ENCODE measurements around the gene PDE6C. TPM values are rescaled to one million over a fixed set of nuclear protein-coding genes. Genes with fewer than 3 reads are reported as not detected.
"Not testable (repeated sequence)": the region's sequence is repeated elsewhere in the genome, so short reads cannot be mapped to it uniquely, and the experiment has no call there.

Gene PDE6C
- total RNA-seq, 2 experiments from 2014 or later = not detected

- ChIA-PET CTCF (no interaction called here), POLR2A (no interaction called here)
Observed at GRCh38 chr10:93695740-93696139, 83.4 kb downstream of the PDE6C start.

DNA sequence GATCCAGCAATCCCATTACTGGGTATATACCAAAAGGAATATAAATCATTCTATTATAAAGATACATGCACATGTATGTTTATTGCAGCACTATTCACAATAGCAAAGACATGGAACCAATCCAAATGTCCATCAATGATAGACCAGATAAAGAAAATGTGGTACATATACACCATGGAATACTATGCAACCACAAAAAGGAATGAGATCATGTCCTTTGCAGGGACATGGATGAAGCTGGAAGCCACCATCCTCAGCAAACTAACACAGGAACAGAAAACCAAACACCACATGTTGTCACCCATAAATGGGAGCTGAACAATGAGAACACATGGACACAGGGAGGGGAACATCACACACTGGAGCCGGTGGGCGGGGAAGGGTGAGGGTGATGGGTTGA is 84.2 kb downstream of the PDE6C start:
- POLR2A ChIA-PET, CTCF ChIA-PET: not testable (repeated sequence)

DNA sequence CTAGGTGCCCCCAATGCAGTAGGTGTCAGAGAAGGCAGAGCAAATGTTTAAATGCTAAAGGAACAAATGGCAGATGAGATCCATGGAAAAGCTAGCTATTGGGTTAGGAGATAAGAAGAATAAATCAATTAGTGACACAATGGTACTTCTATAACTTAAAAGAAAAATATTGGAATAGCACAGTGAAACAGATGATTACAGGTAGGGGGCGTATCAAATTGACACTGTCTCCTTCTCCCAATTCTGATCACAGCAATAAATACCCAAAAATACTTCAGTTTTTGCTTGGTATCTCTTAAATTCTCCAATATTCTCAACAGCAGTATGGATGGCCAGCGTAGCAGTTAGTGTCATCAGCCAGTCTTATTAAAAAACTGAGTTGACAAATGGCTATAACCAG is 84.9 kb downstream of the PDE6C start:
- POLR2A ChIA-PET = no interaction called here
- CTCF ChIA-PET = no interaction called here

DNA sequence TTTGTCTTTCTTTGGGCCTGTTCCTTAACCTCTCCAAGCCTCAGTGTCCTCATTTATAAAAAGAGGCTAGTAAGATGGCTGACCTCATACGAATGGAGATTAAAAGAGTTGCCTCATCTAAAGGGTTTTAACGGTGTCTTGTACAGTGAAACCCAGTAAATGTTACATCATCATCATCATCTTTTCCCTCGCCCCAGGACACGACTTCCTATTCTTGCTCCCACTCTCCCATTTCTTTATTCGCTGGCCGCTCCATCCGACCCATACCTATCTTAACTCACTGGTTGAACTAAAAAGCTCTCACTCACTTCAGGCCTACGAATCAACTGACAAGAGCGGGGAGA is 89.5 kb downstream of the PDE6C start:
- ChIA-PET POLR2A (no interaction called here), CTCF (no interaction called here)

DNA sequence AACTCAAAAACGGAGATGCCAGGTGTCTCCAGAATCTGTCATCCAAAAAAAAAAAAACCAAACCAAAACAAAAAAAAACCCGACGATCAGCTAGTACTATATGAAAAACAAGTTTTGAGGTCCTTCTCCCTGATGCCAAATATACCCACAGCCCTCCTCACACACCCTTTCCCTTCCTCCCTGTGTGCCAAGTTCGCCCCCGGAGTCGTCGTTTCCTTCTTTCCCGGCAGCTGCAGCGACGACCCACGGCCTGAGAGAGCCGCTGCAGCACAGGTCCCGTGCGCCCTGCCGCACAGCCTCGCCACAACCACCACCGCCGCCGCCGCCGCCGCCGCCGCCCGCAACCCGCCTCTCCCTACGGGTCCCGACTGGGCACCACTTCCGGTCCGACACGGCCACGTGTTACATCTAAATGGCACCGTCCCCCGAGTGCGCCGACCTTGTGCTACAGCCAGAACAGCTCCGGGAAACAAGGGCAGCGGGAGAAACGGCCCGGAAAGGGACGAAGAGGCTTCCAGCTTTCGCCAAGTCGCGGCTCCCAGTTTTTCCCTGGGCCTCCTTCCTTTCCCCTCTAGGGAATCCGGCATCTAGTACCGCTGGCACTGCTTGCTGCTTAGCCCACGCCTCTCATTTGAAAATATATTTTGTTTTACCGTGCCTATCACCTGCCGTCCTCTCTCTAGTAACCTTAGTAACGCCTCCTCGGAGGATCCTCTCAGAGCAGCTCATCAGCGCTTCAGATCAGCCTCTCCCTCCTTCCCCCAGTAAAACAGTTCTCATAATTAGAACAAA is 90.1 kb downstream of the PDE6C start, which contains the start of gene FRA10AC1:
FRA10AC1 (minus strand) TSS at position 383 of the 792 bp plus-strand sequence. CDS start 2,486 bp downstream, outside the sequence.
- CTCF ChIA-PET = no interaction called here

DNA sequence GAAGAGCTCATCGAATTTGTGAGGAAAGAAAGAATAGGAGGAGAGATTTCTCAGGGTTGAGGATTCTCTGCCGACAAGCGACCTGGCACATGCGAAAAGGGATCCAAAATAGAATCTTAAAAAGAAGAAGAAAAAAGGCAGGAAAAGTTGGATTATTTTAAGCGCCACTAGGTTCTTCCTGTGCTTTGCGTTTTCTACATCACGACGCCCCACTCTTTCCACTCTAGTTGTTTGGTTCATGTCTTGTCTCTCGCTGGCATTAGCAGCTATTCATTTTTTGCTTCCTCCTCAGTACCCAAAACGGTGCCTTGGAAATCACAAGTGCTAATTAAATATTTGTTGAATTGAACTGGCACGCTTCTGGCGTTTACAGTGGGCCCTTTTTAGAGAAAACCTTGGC is 90.7 kb downstream of the PDE6C start:
- POLR2A ChIA-PET = no interaction called here
- CTCF ChIA-PET = no interaction called here

More for the DNA sequence above, 90.1 kb downstream of the PDE6C start, which contains the start of gene FRA10AC1:
- POLR2A ChIA-PET = no interaction called here

DNA sequence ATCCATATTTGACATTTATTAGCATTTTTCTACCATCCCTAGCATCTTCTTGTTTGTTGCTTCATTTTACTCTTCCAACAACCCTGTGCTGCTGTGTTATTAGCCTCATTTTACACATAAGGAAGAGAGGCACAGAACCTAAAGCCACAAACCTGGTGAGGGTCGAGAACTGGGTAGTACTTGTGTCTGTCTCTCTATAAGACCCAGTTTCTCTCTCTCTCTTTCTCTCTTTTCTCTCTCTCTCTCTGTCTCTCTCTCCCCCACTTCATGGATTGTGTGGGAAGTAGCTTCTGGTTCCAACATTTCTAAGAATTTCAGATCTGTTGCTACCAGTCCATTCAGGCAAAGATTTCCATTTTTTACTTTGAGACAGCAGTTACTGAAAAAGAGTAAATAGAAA is 91.5 kb downstream of the PDE6C start:
- ChIA-PET CTCF (no interaction called here), POLR2A (no interaction called here)

- CTCF ChIA-PET = no interaction called here
- POLR2A ChIA-PET = no interaction called here
Observed at GRCh38 chr10:93704451-93704850, 92.1 kb downstream of the PDE6C start.

GRCh38 chr10:93707623-93708022 is 95.3 kb downstream of the PDE6C start:
- POLR2A ChIA-PET = no interaction called here
- CTCF ChIA-PET = no interaction called here

DNA sequence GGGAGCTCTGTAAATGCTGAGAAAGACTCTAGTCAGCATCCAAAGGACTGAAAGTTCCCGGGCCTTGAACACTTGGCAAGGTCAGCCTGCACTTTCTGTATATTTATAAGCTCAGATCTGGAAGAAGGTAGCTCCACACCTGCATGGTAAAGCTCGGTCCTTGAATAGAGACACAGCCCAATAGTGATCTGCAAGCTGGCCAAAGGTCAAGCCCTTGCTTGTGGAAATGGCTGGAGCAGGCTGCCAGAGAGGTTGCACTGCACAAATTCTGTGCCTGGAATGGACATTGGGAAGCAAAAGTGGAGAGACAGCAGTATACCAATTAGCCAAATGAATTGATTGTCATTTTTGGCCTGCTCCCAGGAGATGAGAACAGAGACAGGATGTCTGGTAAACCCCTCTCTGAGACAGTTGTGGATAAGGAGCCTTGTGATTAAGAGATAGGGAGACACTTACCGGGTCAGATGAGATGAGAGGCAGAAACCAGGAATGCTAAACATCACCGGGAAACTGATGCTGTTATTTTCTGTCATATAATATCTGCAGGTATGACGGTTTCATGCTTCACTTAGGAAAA is 98.1 kb downstream of the PDE6C start:
- ChIA-PET CTCF (no interaction called here), POLR2A (no interaction called here)

DNA sequence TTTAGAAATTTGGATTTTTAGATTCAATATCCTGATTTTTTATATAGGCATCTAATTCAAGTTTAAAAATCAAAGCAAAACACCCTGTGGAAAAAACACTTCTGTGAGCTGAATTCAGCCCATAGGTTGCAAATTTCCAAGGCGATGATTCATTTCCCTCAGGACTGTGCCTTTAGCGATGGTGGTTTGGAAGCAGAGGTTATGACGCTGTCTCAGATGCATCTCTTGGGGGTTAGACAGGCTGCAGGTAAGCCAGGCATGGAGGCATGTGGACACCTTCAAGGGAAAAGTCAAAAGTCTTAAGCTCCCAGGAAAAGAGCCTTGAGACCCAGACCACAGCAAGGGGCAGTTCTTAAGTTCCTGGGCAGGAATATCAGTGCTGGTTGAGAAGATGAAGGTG is 99.6 kb downstream of the PDE6C start:
- CTCF ChIA-PET = no interaction called here
- POLR2A ChIA-PET = no interaction called here

DNA sequence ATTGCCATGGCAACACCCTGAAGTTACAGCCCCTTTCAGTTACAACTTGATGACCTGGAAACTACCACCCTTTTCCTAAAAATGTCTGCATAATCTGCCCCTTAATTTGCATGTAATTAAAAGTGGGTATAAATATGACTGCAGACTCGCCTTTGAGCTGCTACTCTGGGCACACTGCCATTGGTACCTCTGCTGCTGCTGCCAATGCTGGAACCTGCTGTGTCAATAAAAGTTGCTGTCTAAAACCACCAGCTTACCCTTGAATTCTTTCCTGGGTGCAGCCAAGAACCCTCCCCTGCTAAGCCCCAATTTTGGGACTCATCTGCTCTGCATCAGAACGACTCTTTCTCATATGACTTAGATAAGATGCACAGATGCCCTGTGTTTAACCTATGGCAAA is 100.3 kb downstream of the PDE6C start:
- POLR2A ChIA-PET = no interaction called here
- CTCF ChIA-PET = no interaction called here

DNA sequence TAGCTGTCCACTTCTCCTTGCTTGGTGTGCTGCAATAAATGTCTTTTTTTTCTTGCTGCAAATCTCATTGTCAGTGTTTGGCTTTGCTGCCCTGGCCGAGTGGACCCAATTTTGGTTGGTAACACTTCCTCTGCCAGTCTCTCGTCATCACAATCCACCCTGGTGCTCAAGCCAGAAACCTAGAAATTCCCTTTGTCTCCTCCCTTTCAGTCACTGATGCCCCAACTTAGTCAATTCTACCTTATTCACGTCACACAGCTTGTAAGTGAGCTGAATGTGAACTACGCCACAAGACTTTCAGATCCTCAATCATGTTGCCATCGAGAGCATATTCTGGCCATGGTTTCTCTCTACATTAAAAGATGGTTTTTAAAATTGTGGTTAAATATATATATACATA is 103.0 kb downstream of the PDE6C start:
- ChIA-PET CTCF (no interaction called here), POLR2A (no interaction called here)

Other genes starting within 250 kb of the PDE6C start
- gene MYOF, start 130.2 kb upstream of the PDE6C start, total RNA-seq = 10 to 100 TPM; 39.2 to 43.4 TPM
- gene CEP55, start 115.9 kb upstream of the PDE6C start, total RNA-seq = 10 to 100 TPM; 43.8 to 44.4 TPM
- not detected for gene FFAR4, start 45.9 kb upstream of the PDE6C start, total RNA-seq
- gene RBP4, start 11.3 kb upstream of the PDE6C start, total RNA-seq = not detected
- gene FRA10AC1, start 90.1 kb downstream of the PDE6C start, total RNA-seq = 10 to 100 TPM; 13.2 to 14.3 TPM
- not detected for gene LGI1, start 145.4 kb downstream of the PDE6C start, total RNA-seq

All from activated CD8-positive, alpha-beta memory T cell treated with anti-CD3 and anti-CD28 coated beads for 36 hours (primary cell).